Choroid plexus epithelial cell (primary cell): ENCODE measurements around the gene EID3.
A peak's percentile ranks its signal among the peaks of the same experiment; 100 is the strongest.

Experiments used
- DNase-seq: peaks from one replicate; pipeline ENCODE4 v3.0.0-alpha.2; 2010; ENCODE audit warnings: low read depth
- H3K4me3 ChIP-seq: 2 replicates; pipeline ENCODE4 v1.5.1; 2011; ENCODE audit warnings: low read depth, mild to moderate bottlenecking, control low read depth, low read length, moderate library complexity
- CTCF ChIP-seq: conservative IDR thresholded peaks from 2 replicates; pipeline ENCODE4 v1.5.1; 2011; ENCODE audit warnings: low read depth, mild to moderate bottlenecking, control low read depth, inconsistent platforms, low read length, moderate library complexity

Gene EID3

DNA sequence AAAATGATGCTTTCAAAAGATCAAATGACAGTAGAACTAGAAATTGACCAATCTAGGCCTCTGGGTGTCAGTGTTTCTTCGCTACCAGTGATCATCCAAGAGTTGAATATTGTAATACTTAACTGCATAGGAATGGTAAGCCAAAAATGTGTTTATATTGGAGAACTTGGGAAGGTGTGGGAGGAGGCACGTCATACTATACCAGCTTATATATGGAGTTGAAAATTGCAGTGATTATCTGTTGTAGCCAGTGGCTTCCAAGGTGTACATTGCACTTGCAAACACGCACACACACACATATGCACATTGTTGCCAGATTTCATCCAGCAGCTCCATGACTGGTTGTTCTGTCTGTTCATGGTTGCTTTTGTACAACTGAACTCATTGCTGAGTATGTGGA lies 36.1 kb downstream of the EID3 start:
- no peak for DNase-seq
- H3K4me3 ChIP-seq = no peak overlapping the region
- TF ChIP-seq CTCF = peak; percentile 7

DNA sequence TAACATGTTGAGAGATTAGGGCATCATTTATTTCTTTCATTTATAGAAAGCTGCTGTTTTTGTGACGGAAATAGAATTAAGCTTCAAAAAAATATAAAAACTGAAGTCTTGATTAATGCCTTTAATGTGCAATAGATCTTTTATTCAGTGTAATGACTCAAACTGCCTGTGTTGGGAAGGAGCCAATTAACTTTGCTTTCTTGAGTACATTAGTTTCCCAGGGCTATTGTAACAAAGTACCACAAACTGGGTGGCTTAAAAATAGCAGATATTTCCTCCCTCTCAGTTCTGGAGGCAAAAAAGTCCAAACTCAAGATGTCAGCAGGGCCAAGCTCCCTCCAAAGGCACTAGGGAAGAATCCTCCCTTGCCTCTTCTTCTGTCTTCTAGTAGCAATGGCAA lies 36.6 kb downstream of the EID3 start:
- H3K4me3 ChIP-seq = no peak overlapping the region
- no peak for DNase-seq
- no peak for TF ChIP-seq CTCF

DNA sequence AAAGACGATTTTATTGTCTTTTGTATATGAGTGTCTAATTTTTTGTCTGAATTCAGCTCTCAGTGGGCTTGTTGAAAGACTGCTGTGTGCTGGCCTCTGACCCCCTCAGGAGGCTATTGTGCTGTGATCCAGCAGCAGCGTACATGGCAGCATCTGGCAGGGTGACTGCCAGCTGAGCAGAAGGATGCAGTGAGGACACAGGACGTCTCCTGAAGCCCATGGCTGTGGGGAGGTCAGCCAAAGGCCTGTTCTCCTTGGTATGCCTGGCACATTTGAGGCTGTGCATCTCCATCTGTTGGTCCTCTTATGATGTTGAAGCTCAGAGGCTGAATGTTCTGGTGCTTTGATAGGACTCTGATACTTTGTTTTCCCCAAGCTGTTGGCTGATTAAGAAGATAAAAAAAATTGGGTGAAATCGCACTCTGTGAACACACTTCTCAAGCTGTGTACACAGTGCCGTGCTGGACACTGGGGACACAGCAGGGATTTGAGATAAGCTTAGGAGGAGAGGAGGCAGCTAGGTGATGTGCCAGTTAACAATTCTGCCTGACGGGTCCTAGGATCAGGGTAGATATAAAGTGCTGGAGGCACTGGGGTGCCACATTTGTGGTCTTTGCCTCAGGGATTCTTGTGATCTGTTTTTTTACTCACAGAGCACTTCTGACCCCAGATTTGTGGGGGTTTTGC lies 37.5 kb downstream of the EID3 start:
- peak; percentile 28 for DNase-seq
- H3K4me3 ChIP-seq = no peak overlapping the region
- no peak for TF ChIP-seq CTCF

DNA sequence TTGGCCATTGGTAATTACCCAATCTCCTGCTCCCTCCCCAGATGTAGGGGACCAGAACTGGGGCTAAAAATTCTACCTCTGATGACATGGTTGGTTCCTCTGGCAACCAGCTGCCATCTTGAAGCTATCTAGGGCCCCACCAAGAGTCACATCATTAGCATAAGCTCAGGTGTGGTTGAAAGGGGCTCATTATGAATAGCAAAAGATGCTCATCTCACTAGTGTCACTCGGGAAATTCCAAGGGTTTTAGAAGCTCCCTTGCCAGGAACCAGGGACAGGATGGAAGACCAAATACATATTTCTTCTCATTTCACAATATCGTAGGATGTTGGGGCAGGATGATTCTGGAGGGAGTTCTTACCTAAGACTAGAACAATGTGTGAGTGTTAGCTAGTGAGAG lies 38.6 kb downstream of the EID3 start:
- no peak for TF ChIP-seq CTCF
- H3K4me3 ChIP-seq = no peak overlapping the region
- DNase-seq = no peak

- DNase-seq = no peak
- no peak overlapping the region for H3K4me3 ChIP-seq
- no peak for TF ChIP-seq CTCF
Measured at GRCh38 chr12:104342635-104343249, 39.2 kb downstream of the EID3 start.

DNA sequence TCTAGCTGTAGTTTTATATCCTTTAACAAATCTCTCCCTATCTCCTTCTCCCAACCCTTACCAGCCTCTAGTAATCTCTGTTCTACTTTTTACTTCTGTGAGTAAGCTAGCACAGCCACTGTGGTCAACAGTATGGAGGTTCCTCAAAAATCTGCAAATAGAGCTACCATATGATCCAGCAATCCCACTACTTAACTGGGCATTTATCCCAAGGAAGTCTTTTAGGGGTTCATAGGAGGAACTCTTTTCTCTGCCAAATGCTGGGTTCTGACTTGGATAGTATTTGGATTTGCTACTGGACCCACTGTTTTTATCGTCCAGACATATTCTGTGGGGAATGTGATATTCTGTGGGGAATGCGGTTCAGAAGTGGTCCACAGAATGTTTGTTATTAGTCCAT lies 41.1 kb downstream of the EID3 start:
- no peak for TF ChIP-seq CTCF
- no peak for DNase-seq
- no peak overlapping the region for H3K4me3 ChIP-seq
